ENCODE results near the gene CD207. TPM values are rescaled to one million over a fixed set of nuclear protein-coding genes. Genes with fewer than 3 reads are reported as not detected.

Gene CD207
- total and polyA plus RNA-seq, 9 donors, result 0.06 to 0.69 (median 0.12) TPM; not detected in 3

DNA sequence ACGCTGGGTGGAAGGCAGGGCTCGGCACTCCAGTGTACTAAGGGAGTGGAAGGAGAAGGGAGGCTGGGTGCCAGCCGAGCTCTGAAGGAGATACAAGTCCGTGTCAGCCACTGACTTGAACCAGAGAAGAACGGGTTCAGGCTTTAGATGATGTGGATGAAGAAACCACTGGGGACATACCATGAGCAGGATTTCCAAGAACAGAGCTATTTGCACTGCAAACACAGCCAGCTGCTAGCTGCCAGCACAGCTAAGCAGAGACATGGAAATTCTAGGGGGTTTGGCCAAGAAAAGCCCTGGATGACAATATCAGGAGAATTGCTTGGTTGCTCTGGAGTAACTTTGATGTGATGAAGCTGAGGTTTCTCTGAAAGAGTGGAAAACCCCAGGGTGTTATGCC, 5.2 kb downstream of the CD207 start:
- Histone ChIP-seq H3K9me3 (replicated peaks; ENCODE audit: control insufficient read depth, low read depth, low read length) (no peaks in the 10 kb centered on the region), H3K27ac (ENCODE audit: low read length) (no peak overlapping the region), H3K27me3 (ENCODE audit: control insufficient read depth, insufficient read depth, low read length) (peaks cover 5% of the 10 kb centered on the region), H3K4me1 (ENCODE audit: control insufficient read depth, insufficient read depth, low read length) (peaks cover 17% of the 10 kb centered on the region), H3K36me3 (ENCODE audit: control insufficient read depth, insufficient read depth, low read length) (no peaks in the 10 kb centered on the region), H3K4me3 (ENCODE audit: low read length) (no peak overlapping the region)
- 8% methylated on average over 5 of the region's 5 CpGs for WGBS (ENCODE audit: insufficient coverage)
- DNase-seq, result peak; percentile 80

DNA sequence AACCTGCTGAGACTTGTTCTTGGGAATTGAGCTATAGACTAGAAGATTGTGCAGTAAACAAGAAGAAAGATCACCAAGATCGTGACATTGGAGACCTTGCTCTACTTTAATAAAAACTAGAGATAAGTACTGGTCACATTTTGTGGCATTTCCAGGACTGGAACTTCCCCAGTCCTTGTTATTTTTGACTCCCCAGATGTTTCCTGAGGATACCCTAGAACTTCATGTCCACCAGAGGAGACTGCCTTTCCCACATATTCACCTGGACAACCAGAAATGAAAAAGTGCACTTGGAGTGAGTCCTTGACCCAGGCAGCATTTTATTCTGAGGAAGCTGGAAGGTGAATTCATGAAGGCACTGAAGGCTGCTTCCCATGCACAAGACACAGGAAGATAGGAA, 5.7 kb downstream of the CD207 start:
- DNase-seq, result no peak
- no peak overlapping the region for H3K4me3 ChIP-seq (ENCODE audit: low read length)
- H3K4me1 ChIP-seq (ENCODE audit: control insufficient read depth, insufficient read depth, low read length), result peaks cover 17% of the 10 kb centered on the region
- H3K27ac ChIP-seq (ENCODE audit: low read length), result no peak overlapping the region
- H3K27me3 ChIP-seq (ENCODE audit: control insufficient read depth, insufficient read depth, low read length), result peaks cover 5% of the 10 kb centered on the region
- no peaks in the 10 kb centered on the region for H3K9me3 ChIP-seq (replicated peaks; ENCODE audit: control insufficient read depth, low read depth, low read length)
- WGBS (ENCODE audit: insufficient coverage), result no CpG with 5 or more reads among the region's 1 CpG
- H3K36me3 ChIP-seq (ENCODE audit: control insufficient read depth, insufficient read depth, low read length), result no peaks in the 10 kb centered on the region

- 58% methylated on average over 5 of the region's 6 CpGs for WGBS (ENCODE audit: insufficient coverage)
- H3K4me1 ChIP-seq (ENCODE audit: control insufficient read depth, insufficient read depth, low read length), result peaks cover 17% of the 10 kb centered on the region
- H3K27ac ChIP-seq (ENCODE audit: low read length), result no peak overlapping the region
- peak; percentile 25 for DNase-seq
- H3K9me3 ChIP-seq (replicated peaks; ENCODE audit: control insufficient read depth, low read depth, low read length), result no peaks in the 10 kb centered on the region
- H3K36me3 ChIP-seq (ENCODE audit: control insufficient read depth, insufficient read depth, low read length), result no peaks in the 10 kb centered on the region
- no peak overlapping the region for H3K4me3 ChIP-seq (ENCODE audit: low read length)
- peaks cover 5% of the 10 kb centered on the region for H3K27me3 ChIP-seq (ENCODE audit: control insufficient read depth, insufficient read depth, low read length)
Measured at GRCh38 chr2:70828914-70829824, 6.4 kb downstream of the CD207 start.

DNA sequence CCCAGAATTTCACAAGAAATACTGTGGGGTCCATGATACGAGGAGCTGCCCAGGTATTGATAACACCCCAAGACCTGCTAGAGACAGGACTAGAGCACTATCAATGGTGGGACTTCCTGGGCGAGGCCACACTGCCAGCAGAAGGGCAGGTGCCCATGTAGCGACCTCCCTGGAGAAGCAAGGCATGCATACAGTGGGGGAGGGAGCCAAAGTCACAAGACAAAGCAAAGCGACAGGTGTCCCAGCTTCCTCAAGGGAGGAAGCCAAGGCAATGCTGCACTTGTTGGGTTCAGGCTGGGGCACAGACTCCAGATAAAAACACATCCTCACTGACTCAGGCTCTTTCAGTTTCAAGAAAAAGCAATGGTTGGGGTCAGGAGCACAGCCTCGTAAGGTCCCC, 7.5 kb downstream of the CD207 start:
- H3K4me1 ChIP-seq (ENCODE audit: control insufficient read depth, insufficient read depth, low read length), result peaks cover 17% of the 10 kb centered on the region
- DNase-seq, result no peak
- H3K27me3 ChIP-seq (ENCODE audit: control insufficient read depth, insufficient read depth, low read length), result peaks cover 5% of the 10 kb centered on the region
- H3K27ac ChIP-seq (ENCODE audit: low read length), result no peak overlapping the region
- no peaks in the 10 kb centered on the region for H3K9me3 ChIP-seq (replicated peaks; ENCODE audit: control insufficient read depth, low read depth, low read length)
- H3K36me3 ChIP-seq (ENCODE audit: control insufficient read depth, insufficient read depth, low read length), result no peaks in the 10 kb centered on the region
- WGBS (ENCODE audit: insufficient coverage), result 77% methylated on average over 3 of the region's 5 CpGs
- H3K4me3 ChIP-seq (ENCODE audit: low read length), result no peak overlapping the region

GRCh38 chr2:70827388-70827787, 8.2 kb downstream of the CD207 start:
- whole genome bisulfite sequencing (ENCODE audit: insufficient coverage), result 40% methylated on average over 1 of the region's 5 CpGs
- DNase-seq, result no peak
- Histone ChIP-seq H3K36me3 (ENCODE audit: control insufficient read depth, insufficient read depth, low read length) (no peaks in the 10 kb centered on the region), H3K9me3 (replicated peaks; ENCODE audit: control insufficient read depth, low read depth, low read length) (no peaks in the 10 kb centered on the region), H3K4me3 (ENCODE audit: low read length) (no peak overlapping the region), H3K27me3 (ENCODE audit: control insufficient read depth, insufficient read depth, low read length) (peaks cover 5% of the 10 kb centered on the region), H3K27ac (ENCODE audit: low read length) (no peak overlapping the region), H3K4me1 (ENCODE audit: control insufficient read depth, insufficient read depth, low read length) (peaks cover 17% of the 10 kb centered on the region)

- no peaks in the 10 kb centered on the region for H3K36me3 ChIP-seq (ENCODE audit: control insufficient read depth, insufficient read depth, low read length)
- no peaks in the 10 kb centered on the region for H3K9me3 ChIP-seq (replicated peaks; ENCODE audit: control insufficient read depth, low read depth, low read length)
- peak; percentile 8 for DNase-seq
- peaks cover 17% of the 10 kb centered on the region for H3K4me1 ChIP-seq (ENCODE audit: control insufficient read depth, insufficient read depth, low read length)
- no peak overlapping the region for H3K4me3 ChIP-seq (ENCODE audit: low read length)
- H3K27ac ChIP-seq (ENCODE audit: low read length), result no peak overlapping the region
- peaks cover 7% of the 10 kb centered on the region for H3K27me3 ChIP-seq (ENCODE audit: control insufficient read depth, insufficient read depth, low read length)
- WGBS (ENCODE audit: insufficient coverage), result 0% methylated on average over 1 of the region's 4 CpGs
Measured at GRCh38 chr2:70826696-70827350, 8.8 kb downstream of the CD207 start.

- peaks cover 11% of the 10 kb centered on the region for H3K27me3 ChIP-seq (ENCODE audit: control insufficient read depth, insufficient read depth, low read length)
- H3K27ac ChIP-seq (ENCODE audit: low read length), result no peak overlapping the region
- no peak overlapping the region for H3K4me3 ChIP-seq (ENCODE audit: low read length)
- DNase-seq, result no peak
- H3K4me1 ChIP-seq (ENCODE audit: control insufficient read depth, insufficient read depth, low read length), result peaks cover 4% of the 10 kb centered on the region
- 100% methylated on average over 1 of the region's 5 CpGs for WGBS (ENCODE audit: insufficient coverage)
- H3K36me3 ChIP-seq (ENCODE audit: control insufficient read depth, insufficient read depth, low read length), result no peaks in the 10 kb centered on the region
- H3K9me3 ChIP-seq (replicated peaks; ENCODE audit: control insufficient read depth, low read depth, low read length), result no peaks in the 10 kb centered on the region
Measured at GRCh38 chr2:70823249-70823648, 12.4 kb downstream of the CD207 start.

DNA sequence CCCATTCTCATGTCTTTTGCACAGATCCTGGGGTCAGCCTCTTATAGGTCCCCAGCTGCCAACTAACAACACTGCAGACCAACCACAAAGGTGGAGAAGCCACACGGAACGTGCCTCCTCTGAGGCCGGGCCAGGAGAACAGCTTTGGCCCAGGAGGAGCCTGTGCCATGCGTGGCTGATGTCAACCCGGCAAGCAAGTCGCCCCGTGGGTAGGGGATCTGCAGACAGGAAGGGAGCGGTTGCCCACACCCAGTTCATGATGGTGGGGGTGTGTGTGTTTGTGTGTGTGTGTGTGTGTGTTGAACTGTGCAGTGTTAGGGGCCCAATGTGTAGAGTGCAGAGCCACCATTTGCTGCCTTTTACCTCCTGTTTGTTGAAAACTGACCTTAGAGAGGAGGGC, 12.8 kb downstream of the CD207 start:
- Histone ChIP-seq H3K4me1 (ENCODE audit: control insufficient read depth, insufficient read depth, low read length) (no peaks in the 10 kb centered on the region), H3K36me3 (ENCODE audit: control insufficient read depth, insufficient read depth, low read length) (no peaks in the 10 kb centered on the region), H3K27ac (ENCODE audit: low read length) (no peak overlapping the region), H3K27me3 (ENCODE audit: control insufficient read depth, insufficient read depth, low read length) (peaks cover 11% of the 10 kb centered on the region), H3K9me3 (replicated peaks; ENCODE audit: control insufficient read depth, low read depth, low read length) (no peaks in the 10 kb centered on the region), H3K4me3 (ENCODE audit: low read length) (no peak overlapping the region)
- no peak for DNase-seq
- WGBS (ENCODE audit: insufficient coverage), result 68% methylated on average over 8 of the region's 8 CpGs

GRCh38 chr2:70820499-70820898, 15.1 kb downstream of the CD207 start, which contains the start of gene CLEC4F:
CLEC4F (minus strand) TSS chr2:70820599; CDS start chr2:70820523, 76 bp downstream.
- no peaks in the 10 kb centered on the region for H3K36me3 ChIP-seq (ENCODE audit: control insufficient read depth, insufficient read depth, low read length)
- H3K27ac ChIP-seq (ENCODE audit: low read length), result no peak within 1 kb of the TSS
- H3K27me3 ChIP-seq (ENCODE audit: control insufficient read depth, insufficient read depth, low read length), result peaks cover 11% of the 10 kb centered on the region
- DNase-seq, result no peak
- H3K9me3 ChIP-seq (replicated peaks; ENCODE audit: control insufficient read depth, low read depth, low read length), result no peaks in the 10 kb centered on the region
- no peaks in the 10 kb centered on the region for H3K4me1 ChIP-seq (ENCODE audit: control insufficient read depth, insufficient read depth, low read length)
- no peak within 1 kb of the TSS for H3K4me3 ChIP-seq (ENCODE audit: low read length)
- WGBS (ENCODE audit: insufficient coverage), result 50% methylated on average over 6 of the region's 7 CpGs

DNA sequence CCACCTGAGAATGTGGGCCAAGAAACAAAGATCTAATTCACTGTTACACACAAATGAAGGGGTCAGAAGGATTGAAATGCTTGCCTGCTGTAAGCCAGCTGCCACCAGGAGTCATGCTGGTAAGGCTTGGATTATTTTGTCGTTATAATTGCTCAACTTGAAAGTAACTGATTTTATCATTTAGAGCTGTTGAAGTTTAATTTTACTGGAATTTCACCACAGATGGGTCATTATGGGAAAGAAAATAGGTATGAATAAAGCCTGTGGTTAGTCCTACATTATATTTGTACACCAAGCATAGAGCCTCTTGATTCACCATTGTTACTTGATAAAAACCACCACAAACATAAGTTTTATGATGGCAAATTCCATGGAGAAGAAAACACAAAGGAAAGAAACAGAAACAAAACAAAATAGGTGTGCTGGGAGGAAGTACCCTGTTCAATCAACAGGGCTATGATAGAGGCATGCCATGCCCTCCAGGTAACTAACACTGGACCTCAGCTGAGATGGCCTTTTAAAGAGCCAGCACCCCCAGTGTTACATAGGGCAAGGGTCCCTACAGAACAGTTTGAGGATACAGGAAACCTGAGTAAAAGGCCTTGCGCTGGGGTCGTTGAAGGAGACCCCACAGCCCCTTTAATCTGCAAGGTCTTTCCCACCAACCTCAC, 18.2 kb downstream of the CD207 start:
- Histone ChIP-seq H3K27ac (ENCODE audit: low read length) (no peak overlapping the region), H3K4me3 (ENCODE audit: low read length) (no peak overlapping the region), H3K36me3 (ENCODE audit: control insufficient read depth, insufficient read depth, low read length) (no peaks in the 10 kb centered on the region), H3K4me1 (ENCODE audit: control insufficient read depth, insufficient read depth, low read length) (no peaks in the 10 kb centered on the region), H3K9me3 (replicated peaks; ENCODE audit: control insufficient read depth, low read depth, low read length) (no peaks in the 10 kb centered on the region), H3K27me3 (ENCODE audit: control insufficient read depth, insufficient read depth, low read length) (peaks cover 14% of the 10 kb centered on the region)
- DNase-seq, result no peak
- WGBS (ENCODE audit: insufficient coverage), result 71% methylated on average over 3 of the region's 3 CpGs
